Stimulated activated CD4-positive, alpha-beta T cell treated with anti-CD3 and anti-CD28 coated beads, Interleukin-15, amount 100 ng/mL, for 48 hours (primary cell): Measurements from ENCODE around the gene NUP50.

ENCODE experiments used
- DNase-seq, 2 donors: peaks; one replicate each; pipeline ENCODE4 v3.0.0-alpha.2; 2020; ENCODE audit warnings: low read depth in 2 of 2

Gene NUP50, protein sequence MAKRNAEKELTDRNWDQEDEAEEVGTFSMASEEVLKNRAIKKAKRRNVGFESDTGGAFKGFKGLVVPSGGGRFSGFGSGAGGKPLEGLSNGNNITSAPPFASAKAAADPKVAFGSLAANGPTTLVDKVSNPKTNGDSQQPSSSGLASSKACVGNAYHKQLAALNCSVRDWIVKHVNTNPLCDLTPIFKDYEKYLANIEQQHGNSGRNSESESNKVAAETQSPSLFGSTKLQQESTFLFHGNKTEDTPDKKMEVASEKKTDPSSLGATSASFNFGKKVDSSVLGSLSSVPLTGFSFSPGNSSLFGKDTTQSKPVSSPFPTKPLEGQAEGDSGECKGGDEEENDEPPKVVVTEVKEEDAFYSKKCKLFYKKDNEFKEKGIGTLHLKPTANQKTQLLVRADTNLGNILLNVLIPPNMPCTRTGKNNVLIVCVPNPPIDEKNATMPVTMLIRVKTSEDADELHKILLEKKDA

DNA sequence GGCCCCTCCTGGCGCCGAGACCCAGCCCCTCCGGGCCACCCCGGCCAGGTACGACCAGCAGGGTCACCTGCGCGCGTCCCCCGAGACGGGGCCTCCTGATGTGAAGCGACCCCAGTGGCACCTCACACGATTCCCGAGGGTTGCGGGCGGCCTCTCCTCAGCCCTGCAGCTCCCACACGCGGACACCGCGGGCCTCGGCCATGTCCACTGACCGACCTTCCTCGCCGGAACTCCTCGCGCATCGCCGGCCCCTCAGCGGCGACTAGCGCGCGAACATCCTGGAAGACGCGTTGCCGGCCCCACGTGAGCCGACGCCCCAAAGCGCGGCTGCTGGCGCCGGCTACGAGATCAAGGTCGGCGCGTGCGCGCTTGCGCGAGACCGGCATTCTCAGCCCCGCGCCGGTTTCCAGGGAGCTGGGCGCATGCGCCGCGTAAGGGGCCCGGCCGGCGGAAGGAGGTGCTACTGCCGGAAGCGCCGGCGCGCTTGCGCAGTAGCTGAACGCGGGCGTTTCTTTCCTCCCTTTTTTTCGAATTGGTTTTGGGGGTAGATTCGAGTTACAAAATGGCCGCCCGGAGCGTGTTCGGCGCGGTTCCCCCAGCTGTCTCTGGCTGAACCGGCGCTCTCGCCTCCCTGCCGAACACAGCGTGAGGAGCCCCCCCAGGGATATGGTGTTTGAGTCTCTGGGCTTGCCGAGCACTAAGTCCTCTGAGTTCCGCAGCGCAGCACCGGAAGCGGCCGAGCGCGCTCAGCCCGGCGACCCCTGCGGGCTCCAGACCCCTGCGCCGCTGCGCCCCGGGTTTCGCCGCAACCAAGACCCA lies at the start of gene NUP50:
TSS of gene NUP50 (plus strand) at position 475 of the 819 bp plus-strand sequence. CDS start 4,253 bp downstream, outside the sequence.
- DNase-seq: peak; percentile 90 to 91

DNA sequence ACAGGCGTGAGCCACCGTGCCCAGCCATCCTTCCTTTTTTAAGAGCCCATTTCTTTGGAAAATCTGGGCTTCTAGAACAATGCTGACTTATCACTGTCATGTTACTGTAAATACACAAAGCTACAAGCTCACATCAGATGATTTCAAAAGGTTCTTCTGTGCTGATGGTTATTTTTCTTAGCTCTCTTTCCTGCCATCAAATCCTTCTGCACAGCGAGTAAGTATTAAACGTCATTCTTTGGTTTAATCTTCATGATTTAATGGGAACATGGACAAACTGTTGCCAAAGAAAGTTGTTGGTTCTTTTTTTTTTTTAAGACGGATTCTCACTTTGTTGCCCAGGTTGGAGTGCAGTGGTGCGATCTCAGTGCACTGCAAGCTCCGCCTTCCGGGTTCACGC lies 43.3 kb upstream of the NUP50 start:
- DNase-seq: no peak

DNA sequence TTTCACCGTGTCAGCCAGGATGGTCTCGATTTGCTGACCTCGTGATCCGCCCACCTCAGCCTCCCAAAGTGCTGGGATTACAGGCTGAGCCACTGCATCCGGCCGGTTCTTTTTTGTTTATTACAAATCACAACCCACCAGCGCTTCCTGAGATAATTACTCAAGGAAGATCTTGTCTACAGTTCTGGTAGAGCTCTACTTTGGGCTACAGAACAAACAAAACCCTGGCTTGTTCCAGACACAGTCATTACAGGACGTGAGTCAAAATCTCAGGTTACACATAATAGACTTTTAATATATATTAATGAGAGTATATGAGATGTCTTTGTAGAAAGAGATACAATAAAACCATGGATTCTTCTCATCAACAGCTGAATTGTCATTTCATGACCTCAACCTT lies 42.8 kb upstream of the NUP50 start:
- no peak for DNase-seq

DNA sequence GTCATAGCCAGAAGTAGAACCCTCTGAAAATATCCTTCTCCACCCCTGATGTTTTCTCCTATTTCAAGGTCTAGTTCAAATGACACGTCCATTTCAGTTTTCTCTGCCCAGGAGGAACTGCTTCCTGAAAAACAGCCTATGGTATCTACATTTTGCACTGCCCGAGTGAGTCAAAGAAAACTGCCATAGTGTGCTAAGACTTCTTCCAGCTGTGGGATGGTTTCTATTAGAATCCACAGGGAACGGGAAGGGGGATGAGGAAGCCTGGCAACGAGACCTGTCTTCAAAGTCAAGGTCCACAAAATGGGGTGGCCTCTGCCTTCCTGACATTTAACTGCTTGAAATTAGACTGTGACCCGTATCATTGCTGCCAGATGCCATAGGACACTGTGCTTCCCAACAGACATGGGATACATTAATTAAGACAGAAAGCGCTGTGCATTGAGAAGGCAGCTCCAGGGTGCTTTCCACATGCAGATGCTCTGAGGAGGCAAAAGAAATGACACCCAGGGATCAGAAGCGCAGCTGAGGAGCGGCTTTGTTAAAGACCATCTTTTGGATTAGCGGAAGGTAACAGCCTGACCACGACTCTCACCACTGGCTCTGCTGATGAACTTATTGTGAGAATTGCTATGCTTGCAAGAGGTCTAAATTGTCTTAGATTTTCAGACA lies 39.4 kb upstream of the NUP50 start:
- no peak for DNase-seq

DNA sequence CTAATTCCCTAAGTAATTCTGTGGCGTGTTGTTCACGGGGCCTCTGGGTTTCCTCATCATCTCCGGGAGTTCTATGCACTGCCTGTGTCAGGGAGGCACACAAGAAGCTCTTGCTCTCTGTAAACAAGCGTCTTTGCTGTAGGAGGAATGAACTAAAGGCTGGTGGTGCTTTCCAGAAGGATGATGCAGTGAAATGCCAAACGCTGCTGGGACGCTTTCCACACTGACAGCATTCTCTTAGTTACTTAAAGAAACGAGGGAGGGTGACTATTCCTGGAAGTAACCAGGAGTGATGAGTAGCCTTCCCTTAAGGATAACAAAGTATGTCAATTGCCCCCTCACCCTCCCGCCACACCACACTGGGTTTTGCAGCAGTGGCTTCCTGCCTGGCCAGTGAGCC lies 38.5 kb upstream of the NUP50 start:
- DNase-seq: no peak

DNA sequence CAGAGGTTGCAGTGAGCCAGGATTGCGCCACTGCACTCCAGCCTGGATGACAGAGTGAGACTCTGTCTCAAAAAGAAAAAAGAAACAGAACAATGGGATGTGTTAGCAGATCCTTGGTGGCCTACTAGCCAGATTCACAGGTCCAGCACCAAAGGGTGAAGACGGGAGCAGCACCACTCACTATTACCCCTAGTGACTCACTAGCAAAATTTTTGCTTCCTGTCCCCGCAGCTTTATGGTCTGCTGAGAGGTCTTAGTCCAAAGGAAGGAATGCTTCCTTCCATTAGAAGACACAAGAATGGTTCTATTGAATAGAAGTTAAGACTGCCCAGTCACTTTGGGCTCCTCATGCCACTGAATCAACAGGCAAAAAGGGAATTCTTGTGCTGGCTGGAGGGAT lies 35.9 kb upstream of the NUP50 start:
- no peak for DNase-seq

DNA sequence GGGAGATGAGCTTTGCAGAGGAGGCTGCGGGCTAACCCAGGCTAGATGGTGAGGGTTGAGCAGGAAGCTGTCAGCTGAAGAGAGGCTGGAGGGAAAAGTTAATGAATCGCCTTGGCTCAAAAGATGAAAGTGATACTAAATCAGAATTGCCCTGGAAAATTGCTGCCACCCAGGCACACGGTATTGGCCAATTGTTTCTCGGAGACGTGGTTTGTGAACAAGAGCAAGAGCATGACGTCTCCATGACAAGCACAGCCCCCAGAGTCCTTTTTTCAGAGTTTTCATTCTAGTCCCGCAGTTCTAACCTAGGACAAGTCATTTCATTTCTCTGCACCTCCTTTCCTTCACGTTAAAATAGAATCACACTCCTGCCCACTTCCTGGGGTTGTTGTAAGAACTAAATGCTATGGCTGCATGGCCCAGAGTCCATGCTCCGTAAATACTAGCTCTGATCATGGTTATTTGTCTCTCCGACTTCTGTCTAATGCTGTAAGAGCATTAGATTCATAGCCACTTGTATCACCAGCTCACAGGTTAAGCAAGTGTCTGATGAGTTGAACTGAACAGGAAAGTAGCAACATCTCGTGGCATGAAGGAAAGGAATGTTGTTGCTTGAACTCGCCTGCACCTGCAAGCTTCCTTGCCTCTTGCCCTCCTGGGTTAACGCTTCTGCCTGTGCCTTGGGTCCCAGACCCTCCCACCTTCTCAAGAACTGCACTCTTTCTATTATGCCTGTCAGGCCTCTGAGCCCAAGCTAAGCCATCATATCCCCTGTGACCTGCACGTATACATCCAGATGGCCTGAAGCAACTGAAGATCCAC lies 33.8 kb upstream of the NUP50 start:
- DNase-seq: peak; percentile 22 to 39

DNA sequence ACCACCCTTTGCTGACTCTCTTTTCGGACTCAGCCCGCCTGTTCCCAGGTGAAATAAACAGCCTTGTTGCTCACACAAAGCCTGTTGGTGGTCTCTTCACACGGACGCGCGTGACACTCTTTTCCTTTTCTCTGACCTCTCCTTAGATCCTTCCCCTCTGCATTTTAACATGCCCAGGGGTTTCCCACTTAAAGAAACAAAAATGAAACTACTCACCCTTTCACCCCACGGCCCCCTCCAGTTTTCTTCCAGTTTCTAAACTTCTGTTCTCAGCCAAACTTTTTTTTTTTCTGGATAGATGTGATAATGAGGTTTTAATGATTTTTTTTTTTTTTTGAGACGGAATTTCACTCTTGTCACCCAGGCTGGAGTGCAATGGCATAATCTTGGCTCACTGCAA lies 32.8 kb upstream of the NUP50 start:
- DNase-seq: no peak

DNA sequence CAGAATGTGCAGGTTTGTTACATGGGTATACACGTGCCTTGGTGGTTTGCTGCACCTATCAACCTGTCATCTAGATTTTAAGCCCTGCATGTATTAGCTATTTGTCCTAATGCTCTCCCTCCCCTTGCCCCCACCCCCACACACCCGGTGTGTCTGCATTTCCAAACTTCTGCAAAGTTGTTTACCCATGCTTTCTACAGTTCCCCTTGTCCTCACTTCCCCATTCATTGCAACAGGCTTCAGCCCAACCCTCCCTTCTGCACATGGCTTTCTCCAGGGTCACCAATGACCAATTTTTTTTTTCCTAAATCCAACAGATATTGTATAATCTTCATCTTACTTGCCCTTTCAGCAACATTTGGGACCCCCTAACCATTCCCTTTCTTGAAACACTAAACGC lies 32.0 kb upstream of the NUP50 start:
- no peak for DNase-seq

DNA sequence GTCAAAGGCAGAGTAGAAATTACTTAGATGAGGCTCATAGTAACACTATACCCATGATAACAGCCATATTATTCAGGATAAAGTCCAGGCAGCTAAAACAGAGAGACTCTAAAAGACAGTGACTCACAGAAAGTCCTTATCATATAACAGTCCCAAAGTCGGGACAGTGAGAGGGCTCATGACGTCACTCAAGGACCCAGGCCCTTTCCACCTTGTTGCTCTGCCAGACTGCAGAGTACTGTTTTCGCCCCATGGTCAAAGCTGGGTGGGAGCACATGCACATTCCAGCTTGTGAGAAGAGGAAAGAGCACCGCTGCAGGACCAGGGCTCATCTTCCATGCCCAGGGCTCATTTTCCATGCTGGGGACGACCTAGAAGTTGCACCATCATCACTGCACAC lies 29.4 kb upstream of the NUP50 start:
- DNase-seq: no peak

DNA sequence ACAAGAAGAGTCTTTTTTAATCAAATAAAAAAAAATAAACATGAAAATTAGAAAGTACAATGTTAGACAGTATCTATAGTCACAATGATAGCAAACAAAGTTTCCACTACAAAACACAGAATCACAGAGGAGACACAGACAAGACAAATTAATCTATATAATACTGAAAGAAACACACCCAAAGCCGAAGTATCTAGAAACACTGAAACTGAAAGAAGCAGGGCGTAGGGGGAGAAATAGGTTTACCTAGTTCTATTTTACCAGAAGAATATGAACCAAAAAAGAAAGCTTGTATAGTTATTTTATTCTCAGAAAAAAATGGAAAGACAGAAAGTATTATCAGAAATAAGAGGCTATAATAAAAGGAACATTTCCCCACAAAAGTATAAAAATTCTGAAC lies 27.1 kb upstream of the NUP50 start:
- DNase-seq: no peak

DNA sequence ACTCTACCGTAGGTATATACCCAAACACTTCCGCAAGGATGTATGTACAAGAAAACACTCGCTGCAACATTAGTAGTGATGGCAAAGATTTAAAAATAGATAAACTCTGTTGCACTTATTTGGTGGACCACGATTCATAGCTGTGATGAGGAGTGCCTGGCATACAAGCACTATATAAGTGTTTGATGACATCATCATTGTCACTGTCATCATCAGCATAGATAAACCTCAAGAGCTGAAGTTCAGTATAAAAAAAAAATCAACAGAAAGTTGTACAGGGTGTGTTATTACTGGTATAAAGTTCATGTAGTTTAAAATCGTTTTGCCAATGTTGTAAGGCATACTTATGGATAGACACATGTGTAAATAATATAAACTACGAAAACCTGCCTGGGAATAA lies 24.0 kb upstream of the NUP50 start:
- no peak for DNase-seq

DNA sequence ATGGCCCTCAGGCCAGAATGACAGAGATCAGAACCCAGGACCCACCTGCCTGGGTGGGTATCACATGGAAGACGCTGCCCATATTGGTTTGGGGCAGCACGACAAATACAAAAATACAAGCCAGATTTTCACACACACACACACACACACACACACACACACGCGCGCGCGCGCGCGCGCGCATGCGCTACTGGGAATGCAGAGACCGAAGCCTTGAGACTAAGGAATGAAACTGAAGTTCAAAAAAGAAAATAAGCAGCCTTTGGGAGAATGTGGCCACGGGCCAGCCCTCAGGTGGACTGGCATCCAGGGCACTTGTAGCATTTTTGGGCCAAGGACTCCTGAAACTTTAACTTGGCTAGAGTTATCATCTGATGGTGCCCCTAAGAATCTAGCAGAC lies 21.3 kb upstream of the NUP50 start:
- DNase-seq: no peak

DNA sequence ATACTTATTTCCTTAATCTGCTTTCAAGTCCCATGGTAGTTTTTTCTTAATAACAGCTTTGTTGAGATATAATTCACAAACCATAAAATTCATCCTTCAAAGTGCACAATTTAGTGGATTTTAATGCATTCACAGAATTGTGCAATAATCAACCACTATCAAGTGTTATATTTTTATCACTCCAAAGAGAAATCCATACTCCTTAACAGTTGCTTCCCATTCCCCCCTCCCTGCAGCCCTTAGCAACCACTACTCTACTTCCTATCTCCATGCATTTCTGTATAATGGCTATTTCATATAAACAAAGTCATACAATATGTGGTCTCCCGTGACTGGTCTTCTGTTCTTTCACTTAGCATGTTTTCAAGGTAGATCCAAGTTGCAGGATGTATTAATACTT lies 18.8 kb upstream of the NUP50 start:
- DNase-seq: no peak

DNA sequence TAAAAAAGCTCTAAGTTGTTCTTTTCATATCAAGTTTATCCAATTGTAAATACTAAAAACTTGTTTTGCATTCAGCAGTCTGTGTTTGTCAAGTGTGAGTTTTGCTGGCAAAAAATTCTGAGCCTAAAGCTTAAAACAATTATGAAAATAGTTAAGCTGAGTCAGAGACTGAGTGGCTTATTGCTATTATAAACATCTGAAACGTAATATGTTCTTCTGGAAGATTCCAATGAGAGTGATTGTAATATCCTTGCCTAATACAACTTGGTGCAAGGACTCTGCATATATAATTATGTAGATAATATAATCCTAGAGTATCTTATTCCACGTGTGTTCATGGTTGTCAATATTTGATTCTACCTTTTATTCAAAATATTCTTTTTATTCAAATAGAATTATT lies 14.1 kb upstream of the NUP50 start:
- DNase-seq: no peak

DNA sequence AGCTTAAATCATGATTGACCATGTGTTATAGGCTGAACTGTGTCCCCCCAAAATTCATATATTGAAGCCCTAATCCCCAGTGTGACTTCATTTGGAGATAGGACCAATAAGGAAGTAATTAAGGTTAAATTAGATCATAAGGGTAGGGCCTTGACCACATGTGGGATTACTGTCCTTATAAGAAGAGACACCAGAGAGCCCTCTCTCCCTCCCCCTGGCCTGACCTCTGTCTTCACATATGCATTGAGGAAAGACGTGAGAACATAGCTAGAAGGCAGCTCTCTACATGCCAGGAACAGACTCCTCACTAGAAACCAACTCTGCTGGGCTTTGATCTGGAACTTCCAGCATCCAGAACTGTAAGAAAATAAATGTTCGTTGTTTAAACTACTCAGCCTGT lies 13.6 kb upstream of the NUP50 start:
- no peak for DNase-seq

DNA sequence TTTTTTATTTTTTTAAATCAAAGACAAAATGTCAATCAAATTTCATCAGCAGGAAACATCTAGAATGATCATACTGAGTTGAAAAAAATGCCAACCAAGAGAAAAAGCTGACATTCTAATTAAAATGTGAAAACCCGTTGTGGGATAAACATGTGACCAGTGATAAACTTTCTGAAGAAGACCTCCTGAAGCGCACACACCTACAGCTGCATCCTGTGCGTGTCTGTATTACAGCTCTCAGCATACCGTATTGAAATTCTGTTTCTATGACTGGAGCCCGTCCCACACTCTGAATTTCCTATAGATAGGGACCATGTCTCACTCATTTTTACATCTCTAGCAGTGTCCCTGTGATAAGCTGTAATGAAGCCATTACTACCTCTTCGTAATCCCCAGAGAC lies 12.2 kb upstream of the NUP50 start:
- DNase-seq: no peak

DNA sequence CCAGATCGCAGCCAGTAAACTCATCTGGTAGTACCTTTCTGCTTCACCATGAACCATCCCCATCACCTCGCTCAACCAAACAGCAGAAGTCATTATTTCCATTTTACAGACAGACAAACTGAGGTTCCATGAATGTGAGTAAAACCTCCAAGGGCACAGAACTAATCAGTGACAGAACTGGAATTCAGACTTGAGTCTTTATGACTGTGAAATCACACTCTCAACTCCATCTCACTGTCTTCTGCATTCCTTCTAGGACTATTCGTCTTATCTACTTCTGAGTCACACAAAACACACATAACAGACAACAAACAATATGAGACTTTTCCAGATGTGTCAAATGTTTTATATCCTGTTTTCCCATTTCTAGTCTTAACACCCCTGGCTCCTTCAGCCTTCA lies 9.3 kb upstream of the NUP50 start:
- DNase-seq: no peak

DNA sequence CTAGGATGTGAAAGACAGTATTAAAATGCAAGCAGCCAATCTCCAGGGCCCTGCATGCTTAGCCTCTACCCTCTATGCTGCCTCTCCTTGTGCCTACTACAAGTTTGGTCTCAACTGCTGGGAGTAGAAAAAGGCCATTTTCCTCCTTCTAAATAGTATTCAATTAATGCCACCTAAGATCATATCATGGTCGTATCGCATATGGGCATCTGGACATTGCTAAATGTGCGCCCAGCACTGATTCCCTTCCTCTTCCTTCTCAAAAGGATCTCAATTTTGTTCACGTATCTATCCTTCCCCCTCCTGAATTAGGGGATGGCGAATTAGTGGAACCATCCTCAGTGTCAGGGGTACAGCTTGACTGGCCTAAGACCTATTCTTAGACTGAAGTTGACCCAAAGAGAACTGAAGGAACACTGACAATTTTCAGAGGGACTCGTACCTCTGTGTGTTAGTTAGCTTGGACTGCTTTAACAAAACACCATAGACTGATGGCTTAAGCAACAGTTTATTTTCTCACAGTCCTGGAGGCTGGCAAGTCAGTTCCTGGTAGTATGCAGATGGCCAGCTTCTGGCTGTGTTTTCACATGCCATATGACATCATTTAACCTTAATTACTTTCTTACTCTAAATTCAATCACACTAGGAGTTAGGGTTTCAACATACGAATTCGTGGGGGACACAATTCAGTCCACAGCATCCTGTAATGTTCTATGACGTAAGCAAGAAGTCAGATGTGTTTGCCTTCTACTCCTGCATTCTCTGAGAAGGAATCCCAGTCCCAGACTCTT lies 8.5 kb upstream of the NUP50 start:
- DNase-seq: no peak

DNA sequence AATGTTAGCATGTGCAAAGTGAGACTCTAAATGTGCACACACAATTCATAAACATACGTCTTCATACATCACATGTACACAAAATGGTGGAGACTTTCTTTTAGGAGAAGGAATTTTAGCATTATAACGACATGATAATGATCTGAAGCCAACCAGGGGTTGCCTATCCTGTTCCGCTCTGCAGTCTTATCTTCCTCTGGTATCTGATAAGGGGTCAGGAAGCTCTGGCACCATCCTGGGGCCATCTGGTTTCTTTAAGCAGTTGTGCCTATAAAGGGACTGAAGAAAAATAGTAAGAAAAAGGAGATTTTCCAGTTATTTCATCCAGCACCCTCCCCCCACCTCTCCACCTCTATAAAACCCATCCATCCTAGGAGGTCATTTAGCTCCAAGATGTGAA lies 5.8 kb upstream of the NUP50 start:
- DNase-seq: no peak
